GM18520 (cell line): ENCODE measurements around the gene CDC42EP5.

Experiments
- ATAC-seq: cut with Tn5 transposase; IDR thresholded peaks from one replicate; pipeline ENCODE4 v1.9.1; 2021; ENCODE audit not compliant: unreplicated experiment

The CDC42EP5 gene

GRCh38 chr19:54462655-54463530 is 10.2 kb downstream of the CDC42EP5 start:
- peak; percentile 9 for ATAC-seq

- ATAC-seq = no peak
Observed at GRCh38 chr19:54462047-54462654, 10.9 kb downstream of the CDC42EP5 start.

- ATAC-seq = no peak
Observed at GRCh38 chr19:54461613-54462012, 11.5 kb downstream of the CDC42EP5 start.

GRCh38 chr19:54461210-54461609 is 11.9 kb downstream of the CDC42EP5 start:
- ATAC-seq = no peak

GRCh38 chr19:54460230-54461005 is 12.7 kb downstream of the CDC42EP5 start:
- ATAC-seq = no peak

- no peak for ATAC-seq
Observed at GRCh38 chr19:54459282-54460229, 13.5 kb downstream of the CDC42EP5 start.

GRCh38 chr19:54458648-54459281 is 14.3 kb downstream of the CDC42EP5 start:
- ATAC-seq = no peak

GRCh38 chr19:54457773-54458647 is 15.1 kb downstream of the CDC42EP5 start:
- no peak for ATAC-seq

- no peak for ATAC-seq
Observed at GRCh38 chr19:54456423-54457373, 16.4 kb downstream of the CDC42EP5 start.

- ATAC-seq = no peak
Observed at GRCh38 chr19:54455786-54456422, 17.2 kb downstream of the CDC42EP5 start.

GRCh38 chr19:54454781-54455675 is 18.1 kb downstream of the CDC42EP5 start:
- ATAC-seq = no peak

- no peak for ATAC-seq
Observed at GRCh38 chr19:54453921-54454780, 18.9 kb downstream of the CDC42EP5 start.

GRCh38 chr19:54452626-54453025 is 20.5 kb downstream of the CDC42EP5 start:
- ATAC-seq = no peak

- no peak for ATAC-seq
Observed at GRCh38 chr19:54451997-54452396, 21.1 kb downstream of the CDC42EP5 start.

GRCh38 chr19:54451331-54451871 is 21.7 kb downstream of the CDC42EP5 start:
- no peak for ATAC-seq
